Measurements from ENCODE around the gene CD8B. TPM values are rescaled to one million over a fixed set of nuclear protein-coding genes. Genes with fewer than 3 reads are reported as not detected.
A peak's percentile ranks its signal among the peaks of the same experiment; 100 is the strongest.

The CD8B gene
- total RNA-seq, 2 donors from 2014 or later = 5.7 TPM; not detected in 1

- Histone ChIP-seq H3K4me1 (peaks cover 28% of the 10 kb centered on the region), H3K27me3 (peaks cover 0 to 22% of the 10 kb centered on the region in 2 donors), H3K27ac (peak within 1 kb of the TSS in 1 of 4 donors; percentile 16), H3K36me3 (replicated peaks in 1 of 2; ENCODE audit: insufficient read depth in 1 of 2, low read depth in 2 of 2) (no peaks in the 10 kb centered on the region), H3K9me3 (no peaks in the 10 kb centered on the region), H3K4me3 (no peak within 1 kb of the TSS)
- DNase-seq = peak in 1 of 4 donors; percentile 12
- peak; percentile 26 for ATAC-seq
- WGBS, 2 donors = 7 to 11% methylated on average over 19 to 46 of the region's 57 CpGs
- TF ChIP-seq CTCF (IDR thresholded peaks at IDR 0.05) (no peak), POLR2A (IDR thresholded peaks at IDR 0.05) (no peak)
- intact Hi-C loops (cut with DNase I) = no loop called here
These were observed 70.8 kb downstream of the CD8B start, which contains the start of gene CD8A for GRCh38 chr2:86790676-86791572. Gene CD8A (minus strand): TSS chr2:86790913. CDS start chr2:86790825, 88 bp downstream.

- WGBS, 2 donors = 8 to 23% methylated on average over 16 to 39 of the region's 40 CpGs
- peak in 2 of 4 donors; percentile 19 to 23 for DNase-seq
These were observed 71.5 kb downstream of the CD8B start for GRCh38 chr2:86790134-86790675.

GRCh38 chr2:86789687-86790133, 72.0 kb downstream of the CD8B start:
- Histone ChIP-seq H3K36me3 (replicated peaks in 1 of 2; ENCODE audit: insufficient read depth in 1 of 2, low read depth in 2 of 2) (no peaks in the 10 kb centered on the region), H3K4me3 (no peak overlapping the region), H3K9me3 (no peaks in the 10 kb centered on the region), H3K27me3 (peaks cover 0 to 22% of the 10 kb centered on the region in 2 donors), H3K4me1 (peaks cover 28% of the 10 kb centered on the region), H3K27ac (no peak overlapping the region)
- ATAC-seq (no peak), DNase-seq (no peak)
- intact Hi-C loops (cut with DNase I) = no loop called here
- TF ChIP-seq POLR2A (IDR thresholded peaks at IDR 0.05) (no peak), CTCF (IDR thresholded peaks at IDR 0.05) (no peak)
- 5 to 18% methylated on average over 21 to 39 of the region's 40 CpGs for WGBS, 2 donors

More at GRCh38 chr2:86790134-86790675, 71.5 kb downstream of the CD8B start:
- no peaks in the 10 kb centered on the region for H3K36me3 ChIP-seq (replicated peaks in 1 of 2; ENCODE audit: insufficient read depth in 1 of 2, low read depth in 2 of 2)
- intact Hi-C loops (cut with DNase I) = no loop called here
- no peak overlapping the region for H3K27ac ChIP-seq
- peaks cover 0 to 22% of the 10 kb centered on the region in 2 donors for H3K27me3 ChIP-seq
- ATAC-seq = peak; percentile 33
- no peaks in the 10 kb centered on the region for H3K9me3 ChIP-seq
- H3K4me1 ChIP-seq = peaks cover 28% of the 10 kb centered on the region
- H3K4me3 ChIP-seq = no peak overlapping the region
- no peak for TF ChIP-seq POLR2A (IDR thresholded peaks at IDR 0.05)
- TF ChIP-seq CTCF (IDR thresholded peaks at IDR 0.05) = no peak

- WGBS, 2 donors = 7 to 13% methylated on average over 39 to 61 of the region's 64 CpGs
- Histone ChIP-seq H3K4me3 (no peak overlapping the region), H3K36me3 (replicated peaks in 1 of 2; ENCODE audit: insufficient read depth in 1 of 2, low read depth in 2 of 2) (no peaks in the 10 kb centered on the region), H3K4me1 (peaks cover 28% of the 10 kb centered on the region), H3K27ac (no peak overlapping the region), H3K9me3 (no peaks in the 10 kb centered on the region), H3K27me3 (peaks cover 0 to 22% of the 10 kb centered on the region in 2 donors)
- DNase-seq (peak in 1 of 4 donors; percentile 11), ATAC-seq (no peak)
- TF ChIP-seq CTCF (IDR thresholded peaks at IDR 0.05) (no peak), POLR2A (IDR thresholded peaks at IDR 0.05) (no peak)
- intact Hi-C loops (cut with DNase I) = no loop called here
These were observed 72.6 kb downstream of the CD8B start for GRCh38 chr2:86788881-86789686.

Data from body of pancreas (tissue), 4 donors.